CD4-positive, alpha-beta T cell (primary cell): ENCODE measurements around the gene TARDBP. TPM values are rescaled to one million over a fixed set of nuclear protein-coding genes. Genes with fewer than 3 reads are reported as not detected.

Source experiments
- ATAC-seq: fragments of 200-7000 bp; cut with Tn5 transposase; one replicate; pipeline ENCODE4 v1.10.0; 2022; ENCODE audit warnings: mild to moderate bottlenecking; ENCODE audit not compliant: poor library complexity
- CTCF ChIA-PET: fragments of 350-600 bp; sonication (Branson Sonifier 250); formaldehyde crosslinking; loops from one replicate; lab custom pipeline; 2021; ENCODE audit warnings: antibody characterized with exemption, inconsistent platforms; lab: Charles Lee
- POLR2A ChIA-PET: fragments of 350-600 bp; sonication (Branson Sonifier 250); formaldehyde crosslinking; loops from one replicate; lab custom pipeline; 2021; ENCODE audit warnings: antibody characterized with exemption, inconsistent platforms; lab: Charles Lee
- DNase-seq, 14 experiments: peaks; one replicate each; pipeline ENCODE4 v3.0.0-alpha.2; 2013 to 2020; ENCODE audit warnings: mixed read lengths in 2 of 14
- H3K27ac ChIP-seq, 2 donors: one replicate each; pipeline versions ENCODE4 v1.5.1 to v1.7.0; 2013; ENCODE audit warnings: low read length in 2 of 2, low read depth in 1 of 2, mild to moderate bottlenecking in 1 of 2
- H3K27me3 ChIP-seq, 2 experiments: 1 replicate in 1 of 2; 2 replicates in 1 of 2; pipeline versions ENCODE4 v1.6.1 to v1.7.0; 2013; ENCODE audit warnings: low read length in 2 of 2, control low read depth in 1 of 2, mild to moderate bottlenecking in 1 of 2, moderate library complexity in 1 of 2; ENCODE audit not compliant: insufficient read depth in 2 of 2, control insufficient read depth in 1 of 2
- H3K36me3 ChIP-seq: one replicate; pipeline ENCODE4 v1.6.1; 2013; ENCODE audit warnings: low read length, control low read depth; ENCODE audit not compliant: insufficient read depth
- H3K4me1 ChIP-seq: one replicate; pipeline ENCODE4 v1.6.1; 2013; ENCODE audit warnings: low read length, control low read depth; ENCODE audit not compliant: insufficient read depth
- H3K4me3 ChIP-seq: one replicate; pipeline ENCODE4 v1.5.1; 2013; ENCODE audit warnings: mild to moderate bottlenecking, low read length, moderate library complexity
- H3K9me3 ChIP-seq, 2 experiments: 1 replicate in 1 of 2; 2 replicates in 1 of 2; pipeline versions ENCODE4 v1.6.1 to v1.7.0; 2013; ENCODE audit warnings: low read length in 2 of 2, mild to moderate bottlenecking in 2 of 2, control low read depth in 1 of 2, moderate library complexity in 1 of 2; ENCODE audit not compliant: control insufficient read depth in 1 of 2, insufficient read depth in 1 of 2
- H3K27ac Mint-ChIP-seq: one replicate; pipeline ENCODE4 v1.8.0; 2020; ENCODE audit warnings: mixed read lengths
- H3K27me3 Mint-ChIP-seq: one replicate; pipeline ENCODE4 v1.8.0; 2021; ENCODE audit warnings: mixed read lengths
- H3K36me3 Mint-ChIP-seq: one replicate; pipeline ENCODE4 v1.8.0; 2021; ENCODE audit warnings: low read depth, mixed read lengths
- H3K4me1 Mint-ChIP-seq: one replicate; pipeline ENCODE4 v1.8.0; 2021; ENCODE audit warnings: low read depth, mixed read lengths
- H3K4me3 Mint-ChIP-seq: one replicate; pipeline ENCODE4 v1.8.0; 2020; ENCODE audit warnings: mild to moderate bottlenecking, mixed read lengths
- H3K9me3 Mint-ChIP-seq: one replicate; pipeline ENCODE4 v1.8.0; 2020; ENCODE audit warnings: mixed read lengths
- CTCF ChIP-seq: fragments of 200-600 bp; IDR thresholded peaks from one replicate; pipeline ENCODE4 v1.8.0; 2022; ENCODE audit warnings: antibody characterized with exemption, mild to moderate bottlenecking
- intact Hi-C, 2 experiments: fragments of 100-400 bp; cut with DNase I in 1 of 2; cut with micrococcal nuclease in 1 of 2; formaldehyde crosslinking; loops; one replicate each; pipeline versions ENCODE4 v1.15.1 to v1.9.0; 2023 to 2025; cut with DNase I, micrococcal nuclease
- total RNA-seq, 174 experiments: library from RNA in 2 of 174; stranded (reverse) in 2 of 174; gene quantifications; one replicate each; pipeline ENCODE4 v1.2.3 and lab custom pipeline; 2021 to 2026

The TARDBP gene
- total RNA-seq, 2 experiments from 2014 or later = 141 to 149 TPM

- H3K27me3 ChIP-seq = no peaks in the 10 kb centered on the region
- Mint-ChIP-seq H3K36me3 (peaks cover 84% of the 10 kb centered on the region), H3K4me1 (no peaks in the 10 kb centered on the region), H3K27ac (no peak overlapping the region), H3K27me3 (no peaks in the 10 kb centered on the region), H3K4me3 (no peak overlapping the region), H3K9me3 (no peaks in the 10 kb centered on the region)
- CTCF ChIA-PET = no interaction called here
- ATAC-seq (no peak), DNase-seq (peak in 1 of 14 experiments; percentile 15)
- POLR2A ChIA-PET = interaction anchor here (2.1 kb wide), 1 partner anchor 9 kb away, joined by 7 read pairs; the partner anchor contains the start of gene SRM
- H3K9me3 ChIP-seq = no peaks in the 10 kb centered on the region
- TF ChIP-seq CTCF = no peak
- no peak overlapping the region for H3K4me3 ChIP-seq
- intact Hi-C loops = no loop called here
- H3K36me3 ChIP-seq = peaks cover 83% of the 10 kb centered on the region
- no peak overlapping the region for H3K27ac ChIP-seq
- H3K4me1 ChIP-seq = no peaks in the 10 kb centered on the region
Measured at GRCh38 chr1:11068600-11069473, 56.4 kb downstream of the TARDBP start.

GRCh38 chr1:11070876-11071275 is 58.4 kb downstream of the TARDBP start:
- Histone ChIP-seq H3K4me3 (no peak overlapping the region), H3K27ac (no peak overlapping the region), H3K9me3 (no peaks in the 10 kb centered on the region), H3K4me1 (no peaks in the 10 kb centered on the region), H3K27me3 (no peaks in the 10 kb centered on the region), H3K36me3 (peaks cover 89% of the 10 kb centered on the region)
- ChIA-PET POLR2A (interaction anchor here (2.1 kb wide), 1 partner anchor 11 kb away, joined by 7 read pairs; the partner anchor contains the start of gene SRM), CTCF (interaction anchor here (1.7 kb wide), 1 partner anchor 33 kb away, joined by 8 read pairs; no protein-coding TSS in a partner anchor)
- Mint-ChIP-seq H3K4me1 (no peaks in the 10 kb centered on the region), H3K36me3 (peaks cover 85% of the 10 kb centered on the region), H3K27ac (no peak overlapping the region), H3K9me3 (no peaks in the 10 kb centered on the region), H3K4me3 (no peak overlapping the region), H3K27me3 (no peaks in the 10 kb centered on the region)
- DNase-seq (no peak), ATAC-seq (no peak)
- intact Hi-C loops = no loop called here
- no peak for TF ChIP-seq CTCF

GRCh38 chr1:11071463-11072215 is 59.2 kb downstream of the TARDBP start:
- Histone ChIP-seq H3K9me3 (no peaks in the 10 kb centered on the region), H3K36me3 (peaks cover 90% of the 10 kb centered on the region), H3K4me3 (no peak overlapping the region), H3K27ac (no peak overlapping the region), H3K4me1 (no peaks in the 10 kb centered on the region), H3K27me3 (no peaks in the 10 kb centered on the region)
- POLR2A ChIA-PET = no interaction called here
- CTCF ChIA-PET = interaction anchor here (1.7 kb wide), 1 partner anchor 34 kb away, joined by 8 read pairs; no protein-coding TSS in a partner anchor
- no peaks in the 10 kb centered on the region for H3K27me3 Mint-ChIP-seq
- DNase-seq (no peak), ATAC-seq (no peak)
- no peak for TF ChIP-seq CTCF
- H3K4me1 Mint-ChIP-seq = no peaks in the 10 kb centered on the region
- H3K4me3 Mint-ChIP-seq = no peak overlapping the region
- intact Hi-C loops = no loop called here
- H3K9me3 Mint-ChIP-seq = no peaks in the 10 kb centered on the region
- H3K36me3 Mint-ChIP-seq = peaks cover 85% of the 10 kb centered on the region
- H3K27ac Mint-ChIP-seq = no peak overlapping the region
